ENCODE results near the gene MPDU1.

GRCh38 chr17:7551396-7551795, 32.3 kb upstream of the MPDU1 start:
- TF ChIP-seq POLR2A (IDR thresholded peaks at IDR 0.05), result no peak
- TF ChIP-seq CTCF (IDR thresholded peaks at IDR 0.05), result no peak

Measured in lower leg skin (tissue), 3 donors.